Ishikawa (cell line): Measurements from ENCODE around the gene ARL6IP6.
A peak's percentile ranks its signal among the peaks of the same experiment; 100 is the strongest.

Experiments
- CEBPB ChIP-seq: IDR thresholded peaks from 2 replicates; pipeline ENCODE4 v1.6.1; 2012
- CREB1 ChIP-seq: IDR thresholded peaks from 2 replicates; pipeline ENCODE4 v1.6.1; 2012; ENCODE audit warnings: low read depth
- EGR1 ChIP-seq: IDR thresholded peaks from 2 replicates; pipeline ENCODE4 v1.6.1; 2012
- EP300 ChIP-seq: IDR thresholded peaks from 2 replicates; pipeline ENCODE4 v1.6.1; 2012; ENCODE audit warnings: borderline replicate concordance
- FOXM1 ChIP-seq: IDR thresholded peaks from 2 replicates; pipeline ENCODE4 v1.6.1; 2012; ENCODE audit warnings: low read depth, borderline replicate concordance
- MAX ChIP-seq: IDR thresholded peaks from 2 replicates; pipeline ENCODE4 v1.6.1; 2012
- NFIC ChIP-seq: IDR thresholded peaks from 2 replicates; pipeline ENCODE4 v1.6.1; 2012
- RAD21 ChIP-seq: IDR thresholded peaks from 2 replicates; pipeline ENCODE4 v1.6.1; 2012; ENCODE audit warnings: low read depth
- REST ChIP-seq: IDR thresholded peaks from 2 replicates; pipeline ENCODE4 v1.6.1; 2012; ENCODE audit warnings: low read depth, mild to moderate bottlenecking
- TAF1 ChIP-seq: IDR thresholded peaks from 2 replicates; pipeline ENCODE4 v1.6.1; 2012; ENCODE audit warnings: low read depth, mild to moderate bottlenecking
- TCF12 ChIP-seq: IDR thresholded peaks from 2 replicates; pipeline ENCODE4 v1.6.1; 2012; ENCODE audit warnings: low read depth
- TEAD4 ChIP-seq: IDR thresholded peaks from 2 replicates; pipeline ENCODE4 v1.6.1; 2012
- USF1 ChIP-seq: IDR thresholded peaks from 2 replicates; pipeline ENCODE4 v1.6.1; 2012
- YY1 ChIP-seq: IDR thresholded peaks from 2 replicates; pipeline ENCODE4 v1.6.1; 2012; ENCODE audit warnings: low read depth
- ZBTB7A ChIP-seq: IDR thresholded peaks from 2 replicates; pipeline ENCODE4 v1.6.1; 2012; ENCODE audit warnings: low read depth

Gene ARL6IP6

GRCh38 chr2:152710713-152711112, 7.7 kb upstream of the ARL6IP6 start:
- TF ChIP-seq TAF1 (no peak), CREB1 (no peak), RAD21 (no peak), REST (no peak), YY1 (no peak), TCF12 (no peak), TEAD4 (no peak), MAX (no peak), FOXM1 (no peak), NFIC (no peak), USF1 (no peak), EGR1 (no peak), ZBTB7A (no peak), CEBPB (no peak), EP300 (no peak)

GRCh38 chr2:152715112-152715511, 3.3 kb upstream of the ARL6IP6 start:
- TF ChIP-seq YY1 (no peak), TAF1 (no peak), CEBPB (no peak), NFIC (no peak), TCF12 (no peak), REST (no peak), EP300 (no peak), FOXM1 (no peak), ZBTB7A (no peak), CREB1 (no peak)

GRCh38 chr2:152715854-152716428, 2.5 kb upstream of the ARL6IP6 start:
- TF ChIP-seq NFIC: no peak

- TF ChIP-seq YY1 (no peak), FOXM1 (no peak), RAD21 (no peak), ZBTB7A (no peak), TAF1 (no peak), REST (no peak), TEAD4 (no peak)
Observed at GRCh38 chr2:152716805-152717227, 1.6 kb upstream of the ARL6IP6 start.

- TF ChIP-seq ZBTB7A (no peak), CREB1 (peak; percentile 86), MAX (peak; percentile 69), EP300 (0 out of 2 replicates have a peak, but pooled peaks have one; percentile 8), FOXM1 (no peak), CEBPB (no peak), TAF1 (peak; percentile 86), EGR1 (peak; percentile 65), TCF12 (peak; percentile 70; the same call in 1 of the 2 replicates), NFIC (no peak; the same call in 1 of the 2 replicates), TEAD4 (no peak), USF1 (no peak), RAD21 (no peak), YY1 (peak; percentile 77), REST (0 out of 2 replicates have a peak, but pooled peaks have one; percentile 6)
Observed at GRCh38 chr2:152717228-152718075, 968 bp upstream of the ARL6IP6 start, which contains the start of gene PRPF40A. PRPF40A (minus strand) TSS chr2:152717461; CDS start chr2:152717439, 22 bp downstream.
